RWPE2 (cell line): ENCODE data around the gene LTN1.

ENCODE experiments used
- ATAC-seq: fragments of 200-7000 bp; cut with Tn5 transposase; 3 replicates; pipeline ENCODE4 v1.9.1; 2021; ENCODE audit warnings: low read depth
- DNase-seq: peaks from one replicate; pipeline ENCODE4 v3.0.0-alpha.2; 2020; ENCODE audit warnings: low spot score
- H3K27ac ChIP-seq: fragments of 450-650 bp; 2 replicates; pipeline ENCODE4 v1.5.1; 2017; ENCODE audit warnings: mild to moderate bottlenecking; ENCODE audit not compliant: poor library complexity, severe bottlenecking
- H3K27me3 ChIP-seq: fragments of 250-450 bp; sonication (Bioruptor Pico); 2 replicates; pipeline ENCODE4 v1.5.1; 2021; ENCODE audit warnings: mild to moderate bottlenecking, moderate library complexity; ENCODE audit not compliant: insufficient read depth, poor library complexity, severe bottlenecking
- H3K36me3 ChIP-seq: fragments of 250-450 bp; sonication (Bioruptor Pico); 2 replicates; pipeline ENCODE4 v1.5.1; 2020; ENCODE audit warnings: low read depth, mild to moderate bottlenecking, moderate library complexity
- H3K4me1 ChIP-seq: fragments of 250-450 bp; sonication (Bioruptor Pico); 2 replicates; pipeline ENCODE4 v1.5.1; 2021; ENCODE audit warnings: mild to moderate bottlenecking, moderate library complexity; ENCODE audit not compliant: insufficient read depth, poor library complexity, severe bottlenecking
- H3K4me3 ChIP-seq: fragments of 250-450 bp; sonication (Bioruptor Pico); 2 replicates; pipeline ENCODE4 v1.5.1; 2021; ENCODE audit warnings: mild to moderate bottlenecking, moderate library complexity; ENCODE audit not compliant: severe bottlenecking
- H3K9me3 ChIP-seq: fragments of 250-450 bp; sonication (Bioruptor Pico); 2 replicates; pipeline ENCODE4 v1.5.1; 2021; ENCODE audit warnings: mild to moderate bottlenecking, moderate library complexity; ENCODE audit not compliant: severe bottlenecking
- CTCF ChIP-seq: fragments of 450-650 bp; IDR thresholded peaks from one replicate; pipeline ENCODE4 v1.5.1; 2017; ENCODE audit warnings: mild to moderate bottlenecking, moderate library complexity; ENCODE audit not compliant: poor library complexity, severe bottlenecking

LTN1 gene

GRCh38 chr21:28960245-28960644 is 32.4 kb downstream of the LTN1 start:
- TF ChIP-seq CTCF: no peak
- H3K27me3 ChIP-seq: no peaks in the 10 kb centered on the region
- H3K27ac ChIP-seq: no peak overlapping the region
- H3K4me1 ChIP-seq: peaks cover 4% of the 10 kb centered on the region
- peaks cover 72% of the 10 kb centered on the region for H3K36me3 ChIP-seq
- ATAC-seq: no peak
- no peak overlapping the region for H3K4me3 ChIP-seq
- no peak for DNase-seq
- no peaks in the 10 kb centered on the region for H3K9me3 ChIP-seq

GRCh38 chr21:28959367-28960099 is 33.1 kb downstream of the LTN1 start:
- no peak for TF ChIP-seq CTCF
- no peak overlapping the region for H3K4me3 ChIP-seq
- DNase-seq (no peak), ATAC-seq (no peak)
- H3K27ac ChIP-seq: no peak overlapping the region
- H3K9me3 ChIP-seq: no peaks in the 10 kb centered on the region
- H3K27me3 ChIP-seq: no peaks in the 10 kb centered on the region
- H3K36me3 ChIP-seq: peaks cover 69% of the 10 kb centered on the region
- H3K4me1 ChIP-seq: peaks cover 4% of the 10 kb centered on the region

GRCh38 chr21:28953247-28953646 is 39.4 kb downstream of the LTN1 start:
- Histone ChIP-seq H3K4me1 (no peaks in the 10 kb centered on the region), H3K36me3 (peaks cover 89% of the 10 kb centered on the region), H3K27me3 (no peaks in the 10 kb centered on the region), H3K9me3 (no peaks in the 10 kb centered on the region), H3K4me3 (no peak overlapping the region), H3K27ac (no peak overlapping the region)
- no peak for ATAC-seq
- no peak for DNase-seq
- TF ChIP-seq CTCF: no peak

GRCh38 chr21:28952686-28953085 is 40.0 kb downstream of the LTN1 start:
- no peaks in the 10 kb centered on the region for H3K27me3 ChIP-seq
- no peaks in the 10 kb centered on the region for H3K9me3 ChIP-seq
- DNase-seq (no peak), ATAC-seq (no peak)
- H3K4me3 ChIP-seq: no peak overlapping the region
- no peak overlapping the region for H3K27ac ChIP-seq
- no peak for TF ChIP-seq CTCF
- no peaks in the 10 kb centered on the region for H3K4me1 ChIP-seq
- H3K36me3 ChIP-seq: peaks cover 83% of the 10 kb centered on the region

GRCh38 chr21:28949318-28949717 is 43.4 kb downstream of the LTN1 start:
- H3K27ac ChIP-seq: no peak overlapping the region
- no peaks in the 10 kb centered on the region for H3K9me3 ChIP-seq
- H3K4me3 ChIP-seq: no peak overlapping the region
- H3K36me3 ChIP-seq: peaks cover 92% of the 10 kb centered on the region
- TF ChIP-seq CTCF: no peak
- no peaks in the 10 kb centered on the region for H3K27me3 ChIP-seq
- ATAC-seq (no peak), DNase-seq (no peak)
- H3K4me1 ChIP-seq: no peaks in the 10 kb centered on the region
